ENCODE measurements around the gene MPP2. TPM values are rescaled to one million over a fixed set of nuclear protein-coding genes. Genes with fewer than 3 reads are reported as not detected.
"Not testable (repeated sequence)": the region's sequence is repeated elsewhere in the genome, so short reads cannot be mapped to it uniquely, and the experiment has no call there.

The MPP2 gene
- total RNA-seq, 4 donors from 2014 or later: 2.3 to 2.7 (median 2.5) TPM

GRCh38 chr17:43873091-43873490 is 34.2 kb downstream of the MPP2 start:
- Histone ChIP-seq H3K4me3 (no peak overlapping the region), H3K9me3 (no peaks in the 10 kb centered on the region), H3K4me1 (no peaks in the 10 kb centered on the region), H3K27me3 (no peaks in the 10 kb centered on the region), H3K36me3 (no peaks in the 10 kb centered on the region), H3K27ac (no peak overlapping the region)
- TF ChIP-seq POLR2A (IDR thresholded peaks at IDR 0.05) (no peak), POLR2AphosphoS5 (IDR thresholded peaks at IDR 0.05) (no peak), EP300 (IDR thresholded peaks at IDR 0.05) (no peak), CTCF (IDR thresholded peaks at IDR 0.05) (no peak)
- no peak for DNase-seq (ENCODE audit: low spot score in 2 of 2)
- 76% methylated on average over 5 of the region's 5 CpGs for WGBS

DNA sequence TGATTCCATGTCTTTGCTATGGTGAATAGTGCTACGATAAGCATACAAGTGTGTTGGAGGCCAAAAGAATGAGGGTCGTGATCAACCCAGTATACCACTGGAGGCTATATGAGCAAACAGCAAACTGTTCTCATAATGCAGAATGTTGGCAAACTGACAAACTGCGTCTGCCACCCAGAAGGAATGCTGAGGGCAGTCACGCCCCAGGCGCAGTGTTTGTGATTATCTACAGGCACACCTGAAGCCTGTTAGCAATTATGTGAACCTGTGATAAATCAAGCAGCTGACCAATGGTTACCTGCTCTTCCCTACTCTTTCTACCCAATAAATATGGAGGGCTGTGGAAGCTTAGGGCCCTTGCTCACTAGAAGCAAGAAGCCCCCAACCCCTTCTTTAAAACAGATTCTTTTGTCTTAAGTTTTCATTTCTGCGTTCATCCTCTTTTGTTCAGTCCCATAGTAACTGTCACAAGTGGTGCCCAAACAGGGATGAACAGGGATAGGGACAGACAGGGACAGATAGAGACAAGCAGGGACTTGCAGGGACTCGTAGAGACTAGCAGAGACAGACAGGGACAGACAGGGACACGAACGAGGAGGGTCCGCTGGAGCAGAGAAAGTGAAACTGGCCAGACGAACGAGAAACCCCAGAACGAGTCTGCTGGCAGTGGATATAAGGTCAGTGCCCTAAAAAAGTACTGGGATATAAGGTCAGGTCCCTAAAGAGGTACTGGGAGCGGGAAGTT is 35.2 kb downstream of the MPP2 start:
- no peaks in the 10 kb centered on the region for H3K4me1 ChIP-seq
- WGBS: 56% methylated on average over 14 of the region's 14 CpGs
- DNase-seq (ENCODE audit: low spot score in 2 of 2): no peak
- no peaks in the 10 kb centered on the region for H3K27me3 ChIP-seq
- H3K9me3 ChIP-seq: no peaks in the 10 kb centered on the region
- no peak overlapping the region for H3K4me3 ChIP-seq
- no peak overlapping the region for H3K27ac ChIP-seq
- no peak for TF ChIP-seq POLR2AphosphoS5 (IDR thresholded peaks at IDR 0.05)
- TF ChIP-seq EP300 (IDR thresholded peaks at IDR 0.05): no peak
- TF ChIP-seq CTCF (IDR thresholded peaks at IDR 0.05): no peak
- no peak for TF ChIP-seq POLR2A (IDR thresholded peaks at IDR 0.05)
- no peaks in the 10 kb centered on the region for H3K36me3 ChIP-seq

DNA sequence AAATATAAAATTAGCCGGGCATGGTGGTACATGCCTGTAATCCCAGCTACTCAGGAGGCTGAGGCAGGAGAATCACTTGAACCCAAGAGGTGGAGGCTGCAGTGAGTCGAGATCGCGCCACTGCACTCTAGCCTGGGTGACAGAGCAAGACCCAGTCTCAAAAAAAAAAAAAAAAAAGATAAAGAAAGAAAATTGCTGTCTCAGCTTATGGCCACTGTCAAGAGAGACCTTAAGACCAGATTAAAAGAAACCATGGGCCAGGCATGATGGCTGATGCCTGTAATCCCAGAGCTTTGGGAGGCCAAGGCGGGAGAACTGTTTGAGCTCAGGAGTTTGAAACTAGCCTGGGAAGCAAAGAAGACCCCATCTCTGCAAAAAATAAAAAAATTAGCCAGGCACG is 38.3 kb downstream of the MPP2 start:
- H3K4me3 ChIP-seq; H3K9me3 ChIP-seq; H3K27me3 ChIP-seq; DNase-seq (ENCODE audit: low spot score in 2 of 2); H3K36me3 ChIP-seq; H3K4me1 ChIP-seq; H3K27ac ChIP-seq: not testable (repeated sequence)
- WGBS: 74% methylated on average over 6 of the region's 6 CpGs

DNA sequence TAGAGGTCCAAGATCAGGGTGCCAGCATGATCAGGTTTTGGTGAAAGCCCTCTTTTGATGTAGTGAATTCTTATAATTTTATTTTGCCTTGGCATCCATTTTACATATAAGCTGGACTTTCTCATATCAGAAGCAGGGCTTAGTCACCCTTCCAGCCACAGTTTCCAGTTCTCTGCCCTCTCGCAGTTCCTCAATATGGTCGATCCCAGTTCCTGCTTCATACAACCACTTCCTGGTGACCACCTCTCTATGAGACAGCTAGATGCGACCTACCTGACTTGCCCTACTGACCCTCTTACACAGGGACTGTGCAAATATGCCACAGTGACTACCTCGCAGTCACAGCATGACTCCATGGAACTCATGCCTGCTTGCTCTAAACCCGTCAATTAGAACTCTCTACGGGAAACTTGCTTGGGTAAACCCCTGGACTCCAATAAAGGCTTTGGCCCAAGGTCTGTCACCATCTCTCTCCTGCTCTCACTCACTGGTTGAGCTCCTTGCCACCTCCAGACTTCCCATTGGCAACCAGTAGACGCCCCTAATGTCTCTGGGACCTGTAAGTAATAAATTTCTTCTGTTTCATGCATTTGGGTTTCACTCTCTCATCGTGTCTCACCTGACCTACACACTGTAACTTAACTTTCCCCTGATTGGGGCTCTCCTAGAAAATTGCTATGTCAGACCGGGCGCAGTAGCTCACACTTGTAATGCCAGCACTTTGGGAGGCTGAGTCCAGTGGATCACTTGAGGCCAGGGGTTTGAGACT is 38.9 kb downstream of the MPP2 start:
- Histone ChIP-seq H3K4me3 (no peak overlapping the region), H3K4me1 (no peaks in the 10 kb centered on the region), H3K9me3 (no peaks in the 10 kb centered on the region), H3K36me3 (no peaks in the 10 kb centered on the region), H3K27me3 (no peaks in the 10 kb centered on the region), H3K27ac (no peak overlapping the region)
- TF ChIP-seq POLR2AphosphoS5 (IDR thresholded peaks at IDR 0.05): no peak
- no peak for TF ChIP-seq EP300 (IDR thresholded peaks at IDR 0.05)
- TF ChIP-seq POLR2A (IDR thresholded peaks at IDR 0.05): no peak
- no peak for TF ChIP-seq CTCF (IDR thresholded peaks at IDR 0.05)
- WGBS: 88% methylated on average over 10 of the region's 10 CpGs
- DNase-seq (ENCODE audit: low spot score in 2 of 2): no peak

- no peaks in the 10 kb centered on the region for H3K36me3 ChIP-seq
- peaks cover 20% of the 10 kb centered on the region for H3K4me1 ChIP-seq
- no peak overlapping the region for H3K27ac ChIP-seq
- H3K4me3 ChIP-seq: no peak overlapping the region
- H3K27me3 ChIP-seq: no peaks in the 10 kb centered on the region
- 66% methylated on average over 4 of the region's 4 CpGs for WGBS
- H3K9me3 ChIP-seq: no peaks in the 10 kb centered on the region
- TF ChIP-seq CTCF (IDR thresholded peaks at IDR 0.05): no peak
- TF ChIP-seq EP300 (IDR thresholded peaks at IDR 0.05): no peak
- TF ChIP-seq POLR2AphosphoS5 (IDR thresholded peaks at IDR 0.05): no peak
- no peak for TF ChIP-seq POLR2A (IDR thresholded peaks at IDR 0.05)
- no peak for DNase-seq (ENCODE audit: low spot score in 2 of 2)
Observed at GRCh38 chr17:43864161-43864984, 43.0 kb downstream of the MPP2 start.
